Bronchial epithelial cell (primary cell): Measurements from ENCODE around the gene CLEC19A. TPM values are rescaled to one million over a fixed set of nuclear protein-coding genes. Genes with fewer than 3 reads are reported as not detected.

Source experiments
- DNase-seq: peaks from one replicate; pipeline ENCODE4 v3.0.0-alpha.2; 2010; ENCODE audit warnings: low read depth
- FAIRE-seq: peaks from 2 replicates; lab custom pipeline; 2011; peaks lifted over from hg19 to GRCh38; lab: Jason Lieb, UNC
- H3K27me3 ChIP-seq: 2 replicates; pipeline ENCODE4 v1.5.1; 2011; ENCODE audit warnings: low read length; ENCODE audit not compliant: control insufficient read depth, insufficient read depth
- H3K36me3 ChIP-seq: 2 replicates; pipeline ENCODE4 v1.5.1; 2011; ENCODE audit warnings: low read length; ENCODE audit not compliant: control insufficient read depth, insufficient read depth
- H3K4me3 ChIP-seq: 2 replicates; pipeline ENCODE4 v1.5.1; 2011; ENCODE audit warnings: mild to moderate bottlenecking, low read depth, low read length, control low read depth
- total RNA-seq: library from RNA; depleted of rRNA; stranded (reverse); fragments of >200 nt; gene quantifications from 2 replicates; pipeline ENCODE4 v1.2.1, GENCODE V29; 2014
- TF ChIP-seq, protein P1 (sequence below): IDR thresholded peaks from 2 replicates; pipeline ENCODE4 v1.5.1; 2011; ENCODE audit warnings: mild to moderate bottlenecking, moderate library complexity, low read length, control low read depth, inconsistent platforms; ENCODE audit not compliant: insufficient read depth, severe bottlenecking

Gene CLEC19A
- total RNA-seq, 1 donor from 2014 or later, result not detected

DNA sequence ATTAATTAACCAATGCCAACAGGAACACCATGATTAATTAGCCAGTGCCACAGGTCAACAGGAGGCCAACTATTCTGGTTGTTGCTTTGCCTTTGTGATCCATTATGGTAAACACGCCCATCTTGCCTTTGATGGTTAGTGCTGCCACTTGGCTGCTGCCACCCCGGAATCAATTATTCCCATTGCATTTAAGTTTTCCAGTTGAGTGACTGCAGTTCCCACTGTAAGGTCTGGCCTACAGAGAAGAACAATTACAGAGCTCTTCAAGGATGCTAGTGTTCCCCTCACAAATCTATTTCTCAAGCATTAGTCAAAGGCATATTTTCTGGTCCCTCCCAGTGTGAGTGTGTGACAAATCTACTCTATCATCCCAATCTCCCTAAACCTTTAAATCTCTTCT is 7.1 kb upstream of the CLEC19A start:
- no peak for FAIRE-seq
- no peak for DNase-seq
- Histone ChIP-seq H3K4me3 (no peak overlapping the region), H3K27me3 (no peaks in the 10 kb centered on the region), H3K36me3 (no peaks in the 10 kb centered on the region)
- TF ChIP-seq, protein P1, sequence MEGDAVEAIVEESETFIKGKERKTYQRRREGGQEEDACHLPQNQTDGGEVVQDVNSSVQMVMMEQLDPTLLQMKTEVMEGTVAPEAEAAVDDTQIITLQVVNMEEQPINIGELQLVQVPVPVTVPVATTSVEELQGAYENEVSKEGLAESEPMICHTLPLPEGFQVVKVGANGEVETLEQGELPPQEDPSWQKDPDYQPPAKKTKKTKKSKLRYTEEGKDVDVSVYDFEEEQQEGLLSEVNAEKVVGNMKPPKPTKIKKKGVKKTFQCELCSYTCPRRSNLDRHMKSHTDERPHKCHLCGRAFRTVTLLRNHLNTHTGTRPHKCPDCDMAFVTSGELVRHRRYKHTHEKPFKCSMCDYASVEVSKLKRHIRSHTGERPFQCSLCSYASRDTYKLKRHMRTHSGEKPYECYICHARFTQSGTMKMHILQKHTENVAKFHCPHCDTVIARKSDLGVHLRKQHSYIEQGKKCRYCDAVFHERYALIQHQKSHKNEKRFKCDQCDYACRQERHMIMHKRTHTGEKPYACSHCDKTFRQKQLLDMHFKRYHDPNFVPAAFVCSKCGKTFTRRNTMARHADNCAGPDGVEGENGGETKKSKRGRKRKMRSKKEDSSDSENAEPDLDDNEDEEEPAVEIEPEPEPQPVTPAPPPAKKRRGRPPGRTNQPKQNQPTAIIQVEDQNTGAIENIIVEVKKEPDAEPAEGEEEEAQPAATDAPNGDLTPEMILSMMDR, result no peak

DNA sequence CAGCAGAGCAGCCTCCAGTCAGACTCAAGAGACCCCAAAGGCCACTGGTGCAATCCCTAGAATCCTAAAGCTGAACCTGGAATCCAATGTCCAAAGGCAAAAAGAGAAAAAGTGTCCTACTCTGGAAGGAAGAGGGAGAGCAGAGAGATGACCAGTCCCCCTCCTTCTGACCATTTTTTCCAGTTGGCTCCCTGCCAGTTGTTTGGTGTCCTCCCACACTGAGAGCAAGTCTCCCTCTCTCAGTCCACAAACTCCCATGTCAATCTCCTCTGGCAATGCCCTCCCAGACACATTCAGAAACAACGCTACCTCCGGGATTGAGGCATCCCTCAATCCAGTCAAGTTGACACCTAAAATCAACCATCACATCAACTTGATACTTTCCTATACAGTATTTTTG is 4.3 kb upstream of the CLEC19A start:
- no peak for FAIRE-seq
- H3K4me3 ChIP-seq, result no peak overlapping the region
- no peaks in the 10 kb centered on the region for H3K27me3 ChIP-seq
- H3K36me3 ChIP-seq, result no peaks in the 10 kb centered on the region
- no peak for DNase-seq
- TF ChIP-seq, protein P1, result no peak

DNA sequence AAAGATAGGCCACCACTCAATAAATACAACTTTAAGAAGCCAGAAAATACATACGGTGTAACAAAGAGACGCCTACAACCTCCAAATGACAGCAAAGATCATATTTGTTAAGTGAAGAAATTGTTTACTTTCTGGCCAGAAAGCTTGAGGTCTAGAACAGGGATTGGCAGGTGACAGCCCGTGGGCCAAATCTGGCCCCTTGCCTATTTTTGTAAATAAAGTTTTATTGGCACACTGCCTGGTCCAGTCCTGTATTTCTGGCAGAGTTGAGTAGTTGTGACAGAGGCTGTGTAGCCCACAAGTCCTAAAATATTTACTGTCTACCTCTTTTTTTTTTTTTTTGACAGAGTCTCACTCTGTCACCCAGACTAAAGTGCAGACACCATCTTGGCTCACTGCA is 3.4 kb upstream of the CLEC19A start:
- DNase-seq, result no peak
- TF ChIP-seq, protein P1, result no peak
- Histone ChIP-seq H3K27me3 (no peaks in the 10 kb centered on the region), H3K36me3 (no peaks in the 10 kb centered on the region), H3K4me3 (no peak overlapping the region)
- FAIRE-seq, result no peak

DNA sequence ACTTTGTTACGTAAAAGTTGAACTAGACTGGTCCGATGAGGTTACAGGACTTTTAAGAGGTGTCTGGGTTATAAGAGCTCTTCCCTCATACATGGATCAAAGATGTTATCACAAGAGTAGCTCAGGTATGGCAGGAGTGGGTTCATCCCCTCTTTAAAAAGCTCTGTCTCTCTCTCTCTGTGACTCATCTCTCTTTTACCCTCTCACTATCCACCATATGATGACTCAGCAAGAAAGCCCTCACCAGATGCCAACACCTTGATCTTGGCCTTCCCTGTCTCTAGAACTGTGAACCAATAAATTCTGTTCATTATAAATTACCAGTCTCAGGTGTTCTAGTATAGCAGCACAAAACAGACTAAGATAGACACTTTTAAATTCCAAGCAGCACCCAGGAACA is 1.9 kb upstream of the CLEC19A start:
- TF ChIP-seq, protein P1, result no peak
- DNase-seq, result peak; percentile 34
- Histone ChIP-seq H3K36me3 (no peaks in the 10 kb centered on the region), H3K27me3 (no peaks in the 10 kb centered on the region), H3K4me3 (no peak overlapping the region)
- no peak for FAIRE-seq

DNA sequence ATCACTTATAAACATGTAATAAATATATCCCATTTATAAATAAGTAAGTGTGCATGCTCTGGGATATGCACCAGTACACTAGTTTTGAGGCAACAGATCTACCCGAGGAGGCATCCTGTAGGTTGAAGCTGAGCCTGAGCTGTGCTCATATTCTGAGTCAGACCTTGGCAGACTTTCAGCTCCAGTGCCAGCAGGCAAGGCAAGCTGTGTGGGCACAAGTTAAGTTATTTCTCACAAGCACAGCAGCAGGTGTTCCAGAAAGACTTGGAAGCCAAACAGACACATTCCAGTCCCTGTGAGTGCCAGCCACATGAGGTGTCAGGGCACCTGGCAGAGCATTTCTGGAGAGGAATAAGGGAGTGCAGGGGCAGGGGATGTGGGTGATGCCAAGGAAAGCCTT is 1.3 kb upstream of the CLEC19A start:
- no peak overlapping the region for H3K4me3 ChIP-seq
- TF ChIP-seq, protein P1, result no peak
- no peaks in the 10 kb centered on the region for H3K27me3 ChIP-seq
- DNase-seq, result peak; percentile 83
- H3K36me3 ChIP-seq, result no peaks in the 10 kb centered on the region
- FAIRE-seq, result no peak

DNA sequence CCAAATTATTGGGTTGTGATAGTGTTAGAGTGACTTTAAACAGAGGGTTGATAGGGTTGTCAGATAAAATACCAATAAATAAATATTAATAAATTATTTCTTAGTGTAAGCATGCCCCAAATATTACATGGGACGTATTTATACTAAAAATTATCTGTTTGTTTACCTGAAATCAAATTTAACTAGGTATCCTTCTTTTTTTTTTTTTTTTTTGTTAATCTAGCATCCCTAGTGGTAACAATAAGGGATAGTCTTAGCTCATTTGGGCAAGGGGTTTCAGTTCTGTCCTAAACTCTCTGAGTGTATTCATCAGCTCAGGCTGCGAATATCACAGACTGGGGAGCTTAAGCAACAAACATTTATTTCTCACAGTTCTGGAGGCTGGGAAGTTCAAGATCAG is 1.3 kb downstream of the CLEC19A start:
- H3K36me3 ChIP-seq, result no peaks in the 10 kb centered on the region
- no peak overlapping the region for H3K4me3 ChIP-seq
- H3K27me3 ChIP-seq, result peaks cover 1% of the 10 kb centered on the region
- no peak for DNase-seq
- FAIRE-seq, result no peak
- TF ChIP-seq, protein P1, result no peak
